Thyroid gland (tissue), 4 donors: ENCODE results near the gene SIGLEC6. TPM values are rescaled to one million over a fixed set of nuclear protein-coding genes. Genes with fewer than 3 reads are reported as not detected.

ENCODE experiments used
- DNase-seq, 2 donors: peaks; one replicate each; pipeline ENCODE4 v3.0.0-alpha.2; 2019
- H3K27ac ChIP-seq, 3 donors: fragments of 200-600 bp; sonication (generic); 1 replicate in 2 of 3; 2 replicates in 1 of 3; pipeline ENCODE4 v1.5.1; 2016 to 2019; ENCODE audit warnings: mild to moderate bottlenecking in 1 of 3, moderate library complexity in 1 of 3
- H3K27me3 ChIP-seq: fragments of 200-600 bp; sonication (generic); one replicate; pipeline ENCODE4 v1.5.1; 2019
- H3K36me3 ChIP-seq, 2 donors: fragments of 200-600 bp; sonication (generic); one replicate each; pipeline ENCODE4 v1.5.1; 2016 to 2019
- H3K4me1 ChIP-seq, 2 donors: fragments of 200-600 bp; sonication (generic); one replicate each; pipeline ENCODE4 v1.5.1; 2017 to 2019
- H3K4me3 ChIP-seq, 3 donors: fragments of 200-600 bp; sonication (generic); replicated peaks in 1 of 3; 1 replicate in 2 of 3; 2 replicates in 1 of 3; pipeline ENCODE4 v1.5.1; 2016; ENCODE audit warnings: mild to moderate bottlenecking in 1 of 3
- H3K9me3 ChIP-seq: fragments of 200-600 bp; sonication (generic); one replicate; pipeline ENCODE4 v1.5.1; 2017
- POLR2A ChIP-seq, 2 donors: fragments of 450-650 bp; IDR thresholded peaks; one replicate each; pipeline ENCODE4 v1.6.1; 2017; ENCODE audit warnings: antibody characterized with exemption in 2 of 2, mild to moderate bottlenecking in 2 of 2, moderate library complexity in 1 of 2
- WGBS, 2 donors: methylation state at CpG; one replicate each; pipeline ENCODE4 v1.1.5; 2017; 5-methylcytosine and 5-hydroxymethylcytosine counted together
- intact Hi-C: fragments of 100-400 bp; cut with DNase I; formaldehyde crosslinking; loops from one replicate; pipeline ENCODE4 v1.15.1; 2023
- total RNA-seq, 4 donors: library from RNA; depleted of rRNA; stranded (reverse); fragments of >200 nt; gene quantifications; one replicate each; pipeline ENCODE4 v1.2.3, GENCODE V29; 2016
- TF ChIP-seq, protein P1 (sequence below), 6 experiments: fragments of 200-600 bp in 3 of 6; fragments of 450-650 bp in 3 of 6; sonication (generic) in 3 of 6; IDR thresholded peaks; one replicate each; pipeline ENCODE4 v1.5.1; 2016 to 2019; ENCODE audit warnings: antibody characterized with exemption in 6 of 6, mild to moderate bottlenecking in 2 of 6, inconsistent platforms in 1 of 6, moderate library complexity in 1 of 6

SIGLEC6 gene
- total RNA-seq, 4 donors from 2014 or later = not detected

DNA sequence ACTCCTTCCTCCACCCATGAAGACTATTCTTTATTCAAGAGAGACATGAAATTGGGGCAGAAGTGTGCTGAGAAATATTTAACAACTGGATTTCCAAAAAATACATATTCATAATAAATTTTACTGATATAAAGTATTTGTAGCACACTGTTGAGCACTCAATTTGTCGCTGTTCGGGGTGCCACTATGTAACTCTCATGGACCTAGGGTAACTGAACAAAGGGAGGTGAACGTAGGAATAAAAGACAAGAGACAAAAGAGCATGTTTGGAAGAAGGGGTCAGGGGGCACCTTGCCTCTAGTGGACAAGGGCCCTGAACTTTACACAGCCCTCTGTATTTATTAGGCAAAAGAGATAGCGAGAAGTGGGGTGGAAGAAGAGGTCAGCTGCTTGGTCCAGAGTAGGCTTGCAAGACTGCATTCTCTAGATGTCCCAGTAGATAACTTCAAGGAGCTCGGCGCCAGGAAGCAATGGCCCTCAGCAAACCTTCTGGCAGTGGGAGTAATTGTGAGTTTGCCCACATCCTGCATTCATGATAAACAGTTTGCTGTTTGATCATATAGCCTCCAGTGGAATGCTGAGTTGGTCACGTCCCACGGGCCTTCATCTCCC, 35.1 kb upstream of the SIGLEC6 start:
- TF ChIP-seq, protein P1, sequence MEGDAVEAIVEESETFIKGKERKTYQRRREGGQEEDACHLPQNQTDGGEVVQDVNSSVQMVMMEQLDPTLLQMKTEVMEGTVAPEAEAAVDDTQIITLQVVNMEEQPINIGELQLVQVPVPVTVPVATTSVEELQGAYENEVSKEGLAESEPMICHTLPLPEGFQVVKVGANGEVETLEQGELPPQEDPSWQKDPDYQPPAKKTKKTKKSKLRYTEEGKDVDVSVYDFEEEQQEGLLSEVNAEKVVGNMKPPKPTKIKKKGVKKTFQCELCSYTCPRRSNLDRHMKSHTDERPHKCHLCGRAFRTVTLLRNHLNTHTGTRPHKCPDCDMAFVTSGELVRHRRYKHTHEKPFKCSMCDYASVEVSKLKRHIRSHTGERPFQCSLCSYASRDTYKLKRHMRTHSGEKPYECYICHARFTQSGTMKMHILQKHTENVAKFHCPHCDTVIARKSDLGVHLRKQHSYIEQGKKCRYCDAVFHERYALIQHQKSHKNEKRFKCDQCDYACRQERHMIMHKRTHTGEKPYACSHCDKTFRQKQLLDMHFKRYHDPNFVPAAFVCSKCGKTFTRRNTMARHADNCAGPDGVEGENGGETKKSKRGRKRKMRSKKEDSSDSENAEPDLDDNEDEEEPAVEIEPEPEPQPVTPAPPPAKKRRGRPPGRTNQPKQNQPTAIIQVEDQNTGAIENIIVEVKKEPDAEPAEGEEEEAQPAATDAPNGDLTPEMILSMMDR (IDR thresholded peaks at IDR 0.05) = no peak
- no peak for TF ChIP-seq POLR2A (IDR thresholded peaks at IDR 0.05)
- 45 to 48% methylated on average over 8 of the region's 8 CpGs for WGBS, 2 donors
- Histone ChIP-seq H3K4me1 (peaks cover under 1% of the 10 kb centered on the region in 2 donors), H3K27ac (no peak overlapping the region), H3K4me3 (no peak overlapping the region), H3K9me3 (no peaks in the 10 kb centered on the region), H3K27me3 (no peaks in the 10 kb centered on the region), H3K36me3 (no peaks in the 10 kb centered on the region)
- DNase-seq = no peak
- intact Hi-C loops = no loop called here

DNA sequence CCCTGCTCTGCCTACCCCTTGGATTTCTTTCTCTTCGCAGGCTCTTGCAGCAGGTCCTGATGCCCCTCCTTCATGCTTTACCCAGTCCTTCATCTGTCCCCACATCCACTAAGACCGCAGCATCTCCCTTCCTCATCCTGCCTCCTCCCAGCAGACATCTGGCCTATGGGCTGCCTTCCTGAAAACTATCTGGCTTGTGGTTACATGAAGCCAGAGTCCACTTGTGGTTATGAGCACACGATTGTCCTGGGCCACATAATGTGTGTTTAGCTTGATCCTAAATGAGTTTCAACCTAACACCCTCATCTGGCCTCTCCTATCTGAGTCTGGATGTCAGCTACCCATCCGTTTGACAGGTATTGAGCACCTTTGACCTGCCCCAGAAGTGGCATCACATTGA, 34.1 kb upstream of the SIGLEC6 start:
- intact Hi-C loops = no loop called here
- 51 to 52% methylated on average over 4 of the region's 4 CpGs for WGBS, 2 donors
- no peak overlapping the region for H3K27ac ChIP-seq
- TF ChIP-seq POLR2A (IDR thresholded peaks at IDR 0.05) = no peak
- TF ChIP-seq, protein P1 (IDR thresholded peaks at IDR 0.05) = no peak
- no peak overlapping the region for H3K4me3 ChIP-seq
- H3K4me1 ChIP-seq = no peaks in the 10 kb centered on the region
- no peaks in the 10 kb centered on the region for H3K9me3 ChIP-seq
- H3K27me3 ChIP-seq = no peaks in the 10 kb centered on the region
- no peak for DNase-seq
- no peaks in the 10 kb centered on the region for H3K36me3 ChIP-seq

DNA sequence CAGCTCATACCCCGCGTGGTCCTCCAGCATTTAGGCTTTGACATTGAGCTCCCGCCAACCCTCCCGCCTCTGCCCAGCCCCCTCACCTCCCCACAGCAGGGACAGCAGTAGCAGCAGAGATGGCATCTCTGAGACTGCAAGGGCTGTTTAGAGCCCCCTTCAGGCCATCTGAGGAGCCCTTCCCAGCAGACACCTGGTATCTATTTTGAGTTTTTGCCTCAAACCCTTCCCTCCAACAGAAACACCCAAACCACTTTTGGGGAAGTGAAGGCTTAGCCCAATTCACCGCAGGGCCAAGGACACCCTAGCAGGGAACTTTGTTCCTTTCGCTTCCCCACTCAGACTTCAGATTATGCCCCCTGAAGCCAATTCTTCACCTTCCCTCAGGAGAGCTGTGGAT, 33.3 kb upstream of the SIGLEC6 start:
- TF ChIP-seq, protein P1 (IDR thresholded peaks at IDR 0.05) = no peak
- TF ChIP-seq POLR2A (IDR thresholded peaks at IDR 0.05) = no peak
- Histone ChIP-seq H3K4me3 (no peak overlapping the region), H3K9me3 (no peaks in the 10 kb centered on the region), H3K4me1 (no peaks in the 10 kb centered on the region), H3K36me3 (no peaks in the 10 kb centered on the region), H3K27me3 (no peaks in the 10 kb centered on the region), H3K27ac (no peak overlapping the region)
- DNase-seq = no peak
- intact Hi-C loops = no loop called here
- WGBS, 2 donors = 20 to 49% methylated on average over 4 to 5 of the region's 6 CpGs

DNA sequence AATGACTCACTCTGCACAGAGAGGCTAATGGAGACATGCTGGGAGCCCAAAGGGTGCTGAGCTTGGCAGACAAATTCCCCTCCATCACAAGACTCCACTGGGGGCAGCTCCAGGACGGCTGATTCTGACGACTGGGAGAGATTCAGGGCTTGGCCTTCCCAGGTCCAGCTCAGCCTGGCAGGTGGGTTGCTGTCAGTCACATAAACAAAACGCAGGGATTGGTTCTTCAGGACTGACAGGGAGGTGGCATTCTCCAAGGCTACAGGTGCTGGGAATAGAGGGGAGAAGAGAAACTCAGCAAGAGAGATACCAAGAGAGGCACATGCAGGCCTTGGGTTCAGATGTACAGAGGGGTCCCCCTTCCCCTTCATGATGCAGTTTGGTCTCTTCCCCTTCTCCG, 28.9 kb upstream of the SIGLEC6 start:
- Histone ChIP-seq H3K4me3 (no peak overlapping the region), H3K27me3 (no peaks in the 10 kb centered on the region), H3K27ac (no peak overlapping the region), H3K36me3 (no peaks in the 10 kb centered on the region), H3K4me1 (no peaks in the 10 kb centered on the region), H3K9me3 (no peaks in the 10 kb centered on the region)
- no peak for DNase-seq
- intact Hi-C loops = no loop called here
- 17 to 28% methylated on average over 4 of the region's 4 CpGs for whole genome bisulfite sequencing, 2 donors
- TF ChIP-seq POLR2A (IDR thresholded peaks at IDR 0.05) = no peak
- TF ChIP-seq, protein P1 (IDR thresholded peaks at IDR 0.05) = no peak

- no peak overlapping the region for H3K27ac ChIP-seq
- 60 to 88% methylated on average over 1 of the region's 1 CpG for WGBS, 2 donors
- no peak for DNase-seq
- no peaks in the 10 kb centered on the region for H3K4me1 ChIP-seq
- intact Hi-C loops = no loop called here
- H3K27me3 ChIP-seq = no peaks in the 10 kb centered on the region
- no peaks in the 10 kb centered on the region for H3K36me3 ChIP-seq
- no peaks in the 10 kb centered on the region for H3K9me3 ChIP-seq
- TF ChIP-seq, protein P1 (IDR thresholded peaks at IDR 0.05) = no peak
- H3K4me3 ChIP-seq = no peak overlapping the region
Measured at GRCh38 chr19:51559240-51559639, 27.8 kb upstream of the SIGLEC6 start.
